HG02943 (cell line): Measurements from ENCODE around the gene PROM2.
"Not testable (repeated sequence)": the region's sequence is repeated elsewhere in the genome, so short reads cannot be mapped to it uniquely, and the experiment has no call there.

Experiments used
- ATAC-seq: cut with Tn5 transposase; IDR thresholded peaks from one replicate; pipeline ENCODE4 v1.9.1; 2021; ENCODE audit warnings: mild to moderate bottlenecking, low read depth, moderate library complexity; ENCODE audit not compliant: unreplicated experiment

PROM2 gene, protein sequence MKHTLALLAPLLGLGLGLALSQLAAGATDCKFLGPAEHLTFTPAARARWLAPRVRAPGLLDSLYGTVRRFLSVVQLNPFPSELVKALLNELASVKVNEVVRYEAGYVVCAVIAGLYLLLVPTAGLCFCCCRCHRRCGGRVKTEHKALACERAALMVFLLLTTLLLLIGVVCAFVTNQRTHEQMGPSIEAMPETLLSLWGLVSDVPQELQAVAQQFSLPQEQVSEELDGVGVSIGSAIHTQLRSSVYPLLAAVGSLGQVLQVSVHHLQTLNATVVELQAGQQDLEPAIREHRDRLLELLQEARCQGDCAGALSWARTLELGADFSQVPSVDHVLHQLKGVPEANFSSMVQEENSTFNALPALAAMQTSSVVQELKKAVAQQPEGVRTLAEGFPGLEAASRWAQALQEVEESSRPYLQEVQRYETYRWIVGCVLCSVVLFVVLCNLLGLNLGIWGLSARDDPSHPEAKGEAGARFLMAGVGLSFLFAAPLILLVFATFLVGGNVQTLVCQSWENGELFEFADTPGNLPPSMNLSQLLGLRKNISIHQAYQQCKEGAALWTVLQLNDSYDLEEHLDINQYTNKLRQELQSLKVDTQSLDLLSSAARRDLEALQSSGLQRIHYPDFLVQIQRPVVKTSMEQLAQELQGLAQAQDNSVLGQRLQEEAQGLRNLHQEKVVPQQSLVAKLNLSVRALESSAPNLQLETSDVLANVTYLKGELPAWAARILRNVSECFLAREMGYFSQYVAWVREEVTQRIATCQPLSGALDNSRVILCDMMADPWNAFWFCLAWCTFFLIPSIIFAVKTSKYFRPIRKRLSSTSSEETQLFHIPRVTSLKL

DNA sequence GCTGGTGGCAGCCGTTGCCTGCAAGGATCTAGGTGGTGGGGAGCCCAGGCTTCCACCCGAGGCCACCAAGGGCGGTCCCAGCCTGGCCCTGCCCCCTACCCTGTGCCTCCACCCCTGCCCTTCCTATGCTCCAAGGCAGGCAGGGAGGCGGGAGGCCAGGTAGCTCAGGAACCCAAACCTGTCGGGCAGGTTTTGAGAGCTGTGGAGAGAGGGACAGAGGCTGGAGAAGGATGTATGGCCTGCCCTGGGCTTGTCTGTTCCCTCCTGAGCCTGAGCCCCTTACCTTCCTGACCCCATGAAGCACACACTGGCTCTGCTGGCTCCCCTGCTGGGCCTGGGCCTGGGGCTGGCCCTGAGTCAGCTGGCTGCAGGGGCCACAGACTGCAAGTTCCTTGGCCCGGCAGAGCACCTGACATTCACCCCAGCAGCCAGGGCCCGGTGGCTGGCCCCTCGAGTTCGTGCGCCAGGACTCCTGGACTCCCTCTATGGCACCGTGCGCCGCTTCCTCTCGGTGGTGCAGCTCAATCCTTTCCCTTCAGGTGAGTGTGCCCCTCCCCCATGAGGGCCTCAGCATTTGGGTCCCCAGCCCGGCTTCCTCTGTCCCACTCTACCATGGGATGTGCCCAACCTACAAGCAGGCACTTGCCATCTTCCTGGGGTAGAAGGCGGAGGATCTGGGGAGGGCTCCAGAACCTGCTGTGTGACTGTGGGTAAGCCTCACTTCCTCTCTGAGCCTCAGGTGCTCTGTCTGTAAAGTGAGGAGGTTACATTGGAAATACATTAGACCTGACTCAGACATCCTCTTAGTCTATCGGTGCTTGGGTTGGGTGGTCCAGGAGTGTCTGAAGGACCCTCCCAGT is at the start of gene PROM2:
Gene PROM2, plus strand, starts transcription at position 159 of the 860 bp plus-strand sequence. Its CDS starts 137 bp downstream, at position 296.
- ATAC-seq = no peak

- ATAC-seq = no peak
Measured at GRCh38 chr2:95225658-95226057, 48.6 kb upstream of the PROM2 start.

DNA sequence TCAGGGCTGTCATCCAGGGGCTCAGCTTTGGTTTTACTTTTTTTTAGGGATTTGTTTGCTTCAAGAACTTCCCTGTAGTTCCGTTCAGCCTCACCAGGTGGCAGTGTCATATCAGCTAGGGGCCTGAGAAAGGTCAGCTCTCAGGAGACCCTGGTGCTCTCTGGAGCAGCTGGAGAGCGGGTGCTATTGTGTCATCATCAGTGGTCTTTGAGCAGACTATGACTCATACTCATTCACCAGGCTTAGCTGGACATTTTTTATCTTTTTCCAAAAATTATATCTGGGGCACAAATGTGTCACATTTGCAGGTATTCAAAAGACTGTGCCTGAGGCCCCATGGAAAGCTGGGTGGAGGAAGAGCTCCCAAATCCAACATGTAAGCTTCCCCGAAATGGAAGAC is 42.5 kb upstream of the PROM2 start:
- no peak for ATAC-seq

GRCh38 chr2:95232232-95232631 is 42.0 kb upstream of the PROM2 start:
- ATAC-seq = no peak

DNA sequence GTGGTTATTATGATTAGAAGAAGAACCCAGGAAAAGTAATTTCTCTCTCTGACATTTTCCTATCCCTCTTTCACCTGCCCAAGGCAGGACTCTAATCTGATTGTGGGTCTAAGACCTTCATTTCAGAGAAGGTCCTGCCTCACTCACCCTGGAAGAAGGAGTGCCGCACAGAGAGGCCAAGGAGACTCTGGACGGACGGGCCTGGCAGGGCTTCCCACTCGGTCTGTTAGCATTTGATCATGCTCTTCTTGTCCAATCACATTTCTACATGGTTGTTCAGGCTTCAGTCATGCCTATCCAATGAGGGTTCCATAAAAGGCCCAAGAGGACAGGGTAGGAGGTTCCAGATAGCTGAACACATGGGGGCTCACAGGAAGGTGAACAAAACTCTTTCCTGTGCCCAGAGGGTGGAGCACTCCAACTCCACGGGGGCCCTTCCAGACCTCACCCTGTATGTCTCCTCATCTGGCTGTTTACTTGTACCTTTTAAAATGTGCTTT is 39.9 kb upstream of the PROM2 start:
- no peak for ATAC-seq

- ATAC-seq = no peak
Measured at GRCh38 chr2:95234816-95235215, 39.4 kb upstream of the PROM2 start.

GRCh38 chr2:95238131-95238530 is 36.1 kb upstream of the PROM2 start:
- ATAC-seq = no peak

GRCh38 chr2:95240091-95240490 is 34.2 kb upstream of the PROM2 start:
- no peak for ATAC-seq

DNA sequence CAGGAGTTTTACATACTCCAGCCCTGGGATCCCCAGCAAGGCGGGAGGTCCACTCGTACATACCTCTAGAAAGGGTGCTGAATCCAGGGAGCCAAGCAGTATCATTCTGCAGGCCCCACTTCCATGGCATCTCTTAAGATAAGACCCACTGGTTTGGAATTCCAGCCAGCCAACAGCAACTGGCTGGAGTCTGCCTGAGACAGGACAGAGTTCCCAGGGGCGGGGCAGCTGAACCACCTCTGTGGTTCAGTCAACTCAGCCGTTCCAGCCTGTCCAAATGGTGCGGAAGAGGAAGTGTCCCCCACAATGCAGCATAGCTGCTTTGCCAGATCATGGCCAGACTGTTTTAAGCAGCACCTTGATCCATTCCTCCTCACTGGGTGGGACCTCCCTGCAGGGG is 33.7 kb upstream of the PROM2 start:
- no peak for ATAC-seq

DNA sequence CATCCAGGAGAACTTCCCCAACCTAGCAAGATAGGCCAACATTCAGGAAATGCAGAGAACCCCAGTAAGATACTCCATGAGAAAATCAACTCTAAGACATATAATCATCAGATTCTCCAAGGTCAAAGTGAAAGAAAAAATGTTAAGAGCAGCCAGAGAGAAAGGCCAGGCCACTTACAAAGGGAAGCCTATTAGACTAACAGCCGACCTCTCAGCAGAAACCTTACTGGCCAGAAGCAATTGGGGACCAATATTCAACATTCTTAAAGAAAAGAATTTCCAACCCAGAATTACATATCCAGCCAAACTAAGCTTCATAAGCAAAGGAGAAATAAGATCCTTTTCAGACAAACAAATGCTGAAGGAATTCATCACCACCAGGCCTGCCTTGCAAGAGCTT is 32.2 kb upstream of the PROM2 start:
- ATAC-seq = not testable (repeated sequence)

DNA sequence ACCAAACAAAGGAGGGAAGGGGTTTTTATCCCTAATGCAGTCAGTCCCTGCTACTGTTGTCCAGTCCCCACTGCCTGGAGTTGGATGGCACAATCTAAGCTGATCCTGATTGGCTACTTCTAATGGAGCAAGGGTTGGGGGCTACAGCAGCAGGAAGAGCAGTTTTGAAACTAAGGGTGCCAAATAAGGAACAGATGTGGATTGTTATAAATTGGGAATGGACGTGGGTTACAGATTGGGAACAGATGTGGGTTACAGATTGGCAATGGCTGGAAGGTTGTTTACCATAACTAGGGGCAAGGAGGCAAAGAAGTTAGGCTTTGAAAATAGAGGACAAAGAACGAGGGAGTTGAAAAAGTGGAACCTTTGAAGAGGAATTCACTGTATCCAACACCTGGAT is 16.0 kb upstream of the PROM2 start:
- no peak for ATAC-seq

- ATAC-seq = no peak
Measured at GRCh38 chr2:95260028-95261023, 13.9 kb upstream of the PROM2 start.

DNA sequence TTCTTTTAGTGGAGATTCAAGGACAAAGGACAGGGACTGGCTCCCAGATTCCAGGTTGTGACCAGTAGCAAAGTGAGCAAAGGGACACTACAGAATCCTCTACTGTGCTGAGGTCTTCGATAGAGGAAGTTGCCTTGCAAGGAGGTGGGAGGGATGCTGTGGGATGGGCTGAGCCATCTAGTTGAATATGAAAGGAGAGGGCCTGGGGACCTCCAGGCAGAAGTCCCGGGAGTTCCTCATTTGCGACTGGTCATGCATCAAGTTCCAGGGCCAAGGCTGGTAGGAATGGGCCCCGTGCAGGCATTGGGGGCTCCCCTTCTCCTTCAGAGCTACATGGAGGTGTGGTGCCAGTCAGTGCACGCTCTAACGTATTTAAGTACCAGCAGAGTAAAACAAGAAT is 12.6 kb upstream of the PROM2 start:
- ATAC-seq = no peak

GRCh38 chr2:95262896-95263542 is 11.2 kb upstream of the PROM2 start:
- ATAC-seq = no peak

DNA sequence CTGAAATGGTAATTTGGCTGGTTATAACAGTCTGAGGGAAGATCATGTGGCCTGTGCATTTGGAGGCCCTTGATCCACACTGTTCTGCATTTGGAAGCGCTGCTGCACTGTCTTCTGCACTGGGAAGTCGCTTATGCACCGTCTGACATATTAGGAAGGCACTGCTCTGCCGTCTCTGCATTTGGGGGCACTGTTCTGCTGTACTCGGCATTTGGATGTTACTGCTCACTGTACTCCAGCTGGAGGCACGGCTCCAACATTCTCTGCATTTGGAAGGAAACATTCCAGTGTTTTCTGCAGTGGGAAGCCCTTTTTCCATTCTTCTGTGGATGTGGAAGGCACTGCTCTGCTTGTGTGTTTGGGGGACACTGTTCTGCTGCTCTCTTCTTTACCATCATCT is 9.6 kb upstream of the PROM2 start:
- no peak for ATAC-seq

DNA sequence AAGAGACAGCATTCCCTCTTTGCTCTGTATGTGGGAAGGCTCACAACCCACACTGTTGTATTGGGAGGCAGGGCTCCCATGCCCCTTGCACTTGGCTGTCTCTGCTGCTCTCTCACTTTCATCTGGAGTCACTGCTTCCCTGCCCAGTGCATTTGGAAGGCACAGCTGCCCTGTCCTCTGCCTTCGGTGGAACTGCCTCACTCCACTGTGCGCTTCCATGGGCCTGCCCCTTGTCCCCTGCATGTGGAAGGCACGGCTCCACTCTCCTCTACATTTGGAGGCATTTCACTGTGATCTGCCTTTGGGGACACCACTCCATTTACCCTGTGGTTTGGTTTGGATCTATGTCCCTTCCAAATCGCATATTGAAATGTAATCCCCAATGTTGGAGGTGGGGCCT is 9.1 kb upstream of the PROM2 start:
- no peak for ATAC-seq

GRCh38 chr2:95266781-95267430 is 7.3 kb upstream of the PROM2 start:
- no peak for ATAC-seq

DNA sequence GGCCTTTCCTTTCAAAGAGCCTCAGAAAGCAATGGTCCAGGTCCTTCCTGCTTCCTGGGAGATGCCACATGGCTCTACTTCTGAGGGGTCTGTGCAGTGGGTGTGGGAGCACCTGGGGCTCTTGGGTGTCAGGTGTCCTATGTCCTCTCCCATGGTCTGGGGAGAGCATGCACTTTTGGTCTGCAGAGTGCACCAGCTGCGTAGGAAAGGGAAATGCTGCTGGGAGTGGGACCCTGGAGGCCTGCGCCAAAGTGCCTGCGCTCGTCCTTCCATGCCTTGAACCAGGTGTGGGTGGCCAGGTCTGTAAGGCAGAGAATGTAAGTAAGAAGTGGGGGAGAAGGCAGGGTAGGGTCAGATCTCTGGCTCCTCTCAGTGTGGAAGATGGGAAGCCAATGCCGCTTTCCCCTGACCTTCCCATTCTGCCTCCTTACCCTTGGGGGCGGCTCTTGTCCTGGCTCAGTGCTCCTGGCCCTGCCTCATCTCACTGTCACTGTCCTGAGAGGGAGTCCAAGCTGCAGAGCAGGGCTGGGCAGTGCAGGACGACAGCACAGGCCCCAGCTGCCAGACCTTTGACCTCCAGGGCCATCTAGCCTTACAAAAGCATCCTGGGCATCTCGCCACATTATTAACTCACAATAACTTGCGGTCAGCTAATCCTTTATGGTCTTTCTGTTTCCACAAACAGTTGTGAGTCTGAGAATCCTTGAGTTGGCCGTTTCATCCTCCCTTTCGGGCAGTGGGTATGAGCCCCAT is 6.6 kb upstream of the PROM2 start:
- no peak for ATAC-seq
